HG03439 (cell line): ENCODE data around the gene SLC47A1.
"Not testable (repeated sequence)": the region's sequence is repeated elsewhere in the genome, so short reads cannot be mapped to it uniquely, and the experiment has no call there.

ENCODE experiments used
- ATAC-seq: cut with Tn5 transposase; IDR thresholded peaks from one replicate; pipeline ENCODE4 v1.9.1; 2021; ENCODE audit warnings: mild to moderate bottlenecking, moderate library complexity; ENCODE audit not compliant: unreplicated experiment

The SLC47A1 gene

DNA sequence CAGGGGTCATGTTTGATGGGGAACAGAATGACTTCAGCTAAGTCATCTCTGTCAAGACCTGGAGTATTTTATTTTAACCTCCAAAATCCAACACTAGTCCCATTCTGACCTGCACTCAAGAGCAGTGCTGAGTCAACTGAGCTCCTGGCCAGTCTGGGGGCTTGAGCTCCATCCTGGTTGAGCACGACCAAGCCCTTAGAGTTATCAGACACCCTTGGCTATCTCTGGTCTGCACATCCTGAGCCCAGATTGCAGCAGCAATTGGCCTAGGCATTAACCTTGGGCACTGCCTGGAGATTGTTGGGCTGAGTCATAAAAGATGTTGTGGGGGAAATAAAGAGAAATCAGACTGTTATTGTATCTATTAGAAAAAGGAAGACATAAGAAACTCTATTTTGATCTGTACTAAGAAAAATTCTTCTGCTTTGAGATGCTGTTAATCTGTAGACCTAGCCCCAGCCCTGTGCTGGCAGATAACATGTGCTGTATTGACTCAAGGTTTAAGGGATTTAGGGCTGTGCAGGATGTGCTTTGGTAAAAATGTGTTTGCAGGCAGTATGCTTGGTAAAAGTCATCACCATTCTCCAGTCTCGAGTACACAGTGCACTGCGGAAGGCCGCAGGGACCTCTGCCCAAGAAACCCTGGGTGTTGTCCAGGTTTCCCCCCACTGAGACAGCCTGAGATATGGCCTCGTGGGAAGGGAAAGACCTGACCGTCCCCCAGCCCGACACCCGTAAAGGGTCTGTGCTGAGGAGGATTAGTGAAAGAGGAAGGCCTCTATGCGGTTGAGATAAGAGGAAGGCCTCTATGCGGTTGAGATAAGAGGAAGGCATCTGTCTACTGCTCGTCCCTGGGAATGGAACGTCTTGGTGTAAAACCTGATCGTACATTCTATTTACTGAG, 14.0 kb upstream of the SLC47A1 start:
- not testable (repeated sequence) for ATAC-seq

DNA sequence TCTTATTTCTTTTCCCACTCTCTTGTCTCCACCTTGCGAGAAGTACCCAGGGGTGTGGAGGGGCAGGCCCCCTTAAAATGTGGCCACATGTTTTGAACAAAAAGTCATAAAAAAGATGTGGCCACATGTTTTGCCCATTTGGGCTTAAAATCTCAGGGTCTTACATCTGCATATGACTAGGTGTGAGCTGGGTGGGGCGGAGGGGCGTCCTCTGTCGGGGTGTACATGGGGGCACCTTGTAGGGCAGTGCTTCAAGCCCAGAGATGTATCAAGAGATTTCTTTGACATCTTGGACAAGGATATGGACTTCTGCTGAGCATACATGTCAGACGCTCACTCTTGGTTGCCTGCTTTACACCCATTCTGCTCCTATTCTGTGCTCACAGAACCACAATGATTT, 13.0 kb upstream of the SLC47A1 start:
- no peak for ATAC-seq

- ATAC-seq: no peak
Measured at GRCh38 chr17:19523690-19524089, 10.0 kb upstream of the SLC47A1 start.

DNA sequence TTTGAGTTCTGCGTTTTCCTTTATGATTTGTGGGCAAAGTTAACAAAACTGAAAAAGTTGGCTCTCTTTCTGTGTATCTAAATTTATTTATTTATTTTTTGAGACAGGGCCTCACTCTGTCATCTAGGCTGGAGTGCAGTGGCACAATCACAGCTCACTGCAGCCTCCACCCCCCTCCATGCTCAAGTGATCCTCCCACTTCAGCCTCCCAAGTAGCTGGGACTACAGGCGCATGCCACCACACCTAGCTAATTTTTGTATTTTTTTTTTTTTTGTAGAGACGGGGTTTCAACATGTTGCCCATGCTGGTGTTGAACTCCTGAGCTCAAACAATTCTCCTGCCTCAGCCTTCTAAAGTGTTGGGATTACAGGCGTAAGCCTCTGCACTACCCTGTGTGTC, 6.7 kb upstream of the SLC47A1 start:
- ATAC-seq: not testable (repeated sequence)

DNA sequence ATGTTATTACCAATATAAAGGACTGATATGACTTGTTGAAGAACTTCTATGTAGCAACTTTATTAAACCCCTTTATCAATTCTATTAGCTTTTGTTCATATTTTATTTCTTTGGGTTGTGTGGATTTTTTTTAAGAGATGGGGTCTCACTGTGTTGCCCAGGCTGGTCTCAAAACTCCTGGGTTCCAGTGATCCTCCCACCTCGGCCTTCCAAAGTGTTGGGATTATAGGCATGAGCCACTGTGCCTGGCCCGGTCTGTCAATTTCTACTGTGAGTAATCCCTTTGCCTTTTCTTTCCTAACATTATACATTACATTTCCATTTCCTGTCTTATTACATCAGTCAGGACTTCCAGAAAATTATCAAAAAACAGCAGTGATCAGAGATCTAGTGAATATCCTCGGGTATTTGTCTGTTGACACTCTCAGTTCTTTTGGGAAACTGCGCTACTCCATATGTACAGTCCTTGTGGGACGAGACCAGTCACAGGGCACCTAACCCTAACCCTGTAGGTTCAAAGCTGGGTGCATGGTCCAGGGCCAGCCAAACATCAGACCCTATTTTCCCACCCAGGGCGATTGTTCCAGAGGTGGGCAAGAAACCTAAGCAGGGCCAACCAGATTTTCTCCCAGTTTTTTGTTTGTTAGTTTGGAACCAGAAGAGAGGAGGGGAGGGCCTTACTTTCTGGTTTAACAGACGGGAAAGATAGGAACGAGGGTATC, 1.7 kb upstream of the SLC47A1 start:
- no peak for ATAC-seq

- ATAC-seq: no peak
Measured at GRCh38 chr17:19533036-19533717, 477 bp upstream of the SLC47A1 start.

DNA sequence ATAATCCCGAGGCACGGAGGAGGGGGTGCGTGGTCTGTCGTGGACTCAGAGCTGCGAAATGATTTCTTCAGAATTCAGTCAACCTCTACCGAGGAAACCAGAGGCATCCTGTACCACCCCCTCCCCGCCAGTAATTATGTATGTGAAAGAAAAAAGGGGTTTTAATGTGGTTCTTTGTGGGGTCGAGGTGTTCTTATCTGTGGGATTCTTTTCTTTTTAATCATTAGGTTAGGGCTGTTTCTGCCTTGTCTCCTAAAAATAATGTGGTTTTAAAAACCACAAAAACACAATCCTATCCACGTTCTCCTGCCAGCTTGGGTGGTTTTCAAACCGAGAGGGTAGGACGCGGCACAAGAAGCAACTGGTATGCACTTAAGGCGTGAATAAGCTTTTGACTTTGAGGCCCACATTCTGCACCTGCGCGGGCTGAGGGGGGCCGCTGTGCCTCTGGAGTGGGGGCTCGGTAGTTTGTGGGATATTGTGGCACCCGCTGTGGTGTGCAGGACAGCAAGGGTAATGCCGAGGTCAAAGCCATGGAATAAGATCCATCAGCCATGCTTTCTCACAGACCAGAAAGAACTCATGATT, 1.0 kb downstream of the SLC47A1 start:
- no peak for ATAC-seq

DNA sequence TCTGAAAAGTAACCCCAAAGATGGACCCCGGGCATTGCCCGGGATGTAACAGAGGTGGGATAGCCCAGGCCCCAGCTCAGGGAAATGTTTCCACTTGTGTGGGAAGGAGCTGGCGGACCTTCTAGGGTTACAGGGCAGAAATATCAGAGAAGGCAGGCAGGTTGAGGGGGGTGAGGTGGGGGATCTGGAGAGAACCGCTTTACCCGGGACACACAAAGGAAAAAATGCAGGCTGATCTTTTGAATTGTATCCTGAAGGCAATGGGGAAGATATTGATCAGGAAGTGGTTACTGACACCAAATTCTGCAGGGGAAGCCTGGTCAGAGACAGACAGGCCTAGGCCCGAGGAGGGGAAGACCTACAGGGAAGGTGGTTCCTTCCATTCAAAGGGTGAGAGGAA, 3.5 kb downstream of the SLC47A1 start:
- no peak for ATAC-seq

DNA sequence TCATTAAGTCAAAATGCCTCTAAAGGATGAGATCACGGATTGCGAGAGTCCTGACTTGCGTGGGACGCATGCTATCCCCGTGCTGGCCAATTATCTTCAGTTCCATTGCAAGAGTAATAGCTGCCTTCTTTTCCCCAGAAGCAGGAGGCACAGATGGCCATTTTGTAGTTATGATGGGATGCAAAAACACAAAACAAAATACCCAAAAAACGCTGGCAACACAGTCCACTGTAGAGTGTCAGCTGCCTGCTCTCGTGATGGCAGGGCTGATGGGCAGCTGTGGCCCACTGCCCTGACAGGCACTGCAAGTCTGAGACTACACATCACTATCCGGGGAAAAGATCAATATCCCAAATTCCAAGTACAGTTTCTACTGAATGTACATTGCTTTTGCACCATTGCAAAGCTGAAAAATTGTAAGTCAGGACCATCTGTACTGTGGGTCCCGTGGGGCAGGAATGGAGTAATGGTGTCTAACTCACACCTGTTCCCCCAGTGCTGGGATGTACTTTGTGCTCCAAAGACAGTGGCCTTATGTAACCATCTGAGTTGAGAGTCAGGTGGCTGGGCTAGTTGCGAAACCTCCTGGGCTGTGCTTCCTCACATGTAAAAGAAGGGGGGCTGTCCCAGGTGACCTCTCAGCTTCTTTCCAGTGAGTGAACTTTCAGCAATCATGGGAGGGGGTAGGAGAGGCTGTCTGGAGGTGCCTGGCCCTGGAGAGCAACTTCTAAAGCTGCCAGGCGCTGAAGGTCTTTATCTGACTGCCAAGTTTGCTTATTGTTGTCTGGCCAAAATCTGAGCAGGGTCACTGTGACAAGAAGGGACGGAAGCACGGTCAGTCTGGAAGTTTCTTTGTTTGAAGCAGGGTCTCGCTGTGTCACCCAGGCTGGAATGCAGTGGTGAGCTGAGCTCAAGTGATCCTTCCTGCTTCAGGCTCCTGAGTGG, 4.7 kb downstream of the SLC47A1 start:
- no peak for ATAC-seq

DNA sequence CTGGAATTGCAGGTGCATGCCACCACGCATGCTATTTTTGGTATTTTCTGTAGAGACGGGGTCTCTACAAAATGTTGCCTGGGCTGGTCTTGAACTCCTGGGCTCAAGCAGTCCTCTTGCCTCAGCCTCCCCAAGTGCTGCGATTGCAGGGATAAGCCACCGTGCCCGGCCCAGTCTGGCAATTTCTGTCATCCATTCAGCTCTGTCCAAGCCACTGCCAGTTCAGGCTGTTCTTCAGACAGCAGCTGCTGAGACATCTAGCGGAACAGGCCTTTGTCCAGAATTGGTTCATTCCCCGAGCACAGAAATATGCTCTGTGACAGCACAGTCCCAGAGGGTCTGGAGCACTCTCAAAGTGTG, 5.4 kb downstream of the SLC47A1 start:
- no peak for ATAC-seq

DNA sequence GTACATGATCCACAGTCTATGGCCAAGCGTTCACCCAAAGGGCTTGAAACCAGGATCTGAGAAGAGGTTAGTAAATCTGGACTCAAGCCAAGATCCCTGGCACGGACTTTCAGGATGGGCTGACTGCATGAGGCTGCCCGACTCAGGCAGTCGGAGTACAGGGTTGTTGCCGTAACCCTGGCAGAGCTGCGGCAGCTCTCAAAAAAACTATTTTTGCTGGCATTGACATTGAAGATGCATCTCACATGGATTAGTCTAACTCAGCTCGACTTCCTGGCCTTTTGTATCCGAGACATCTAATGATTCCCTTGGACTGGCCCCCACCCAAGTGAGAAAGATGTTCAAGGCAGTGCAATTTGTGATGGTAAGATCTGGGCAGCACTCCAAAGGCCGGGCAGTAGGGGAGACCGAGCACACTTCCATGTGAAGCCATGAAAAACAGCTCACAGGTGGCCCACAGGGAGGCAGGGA, 6.2 kb downstream of the SLC47A1 start:
- ATAC-seq: no peak

DNA sequence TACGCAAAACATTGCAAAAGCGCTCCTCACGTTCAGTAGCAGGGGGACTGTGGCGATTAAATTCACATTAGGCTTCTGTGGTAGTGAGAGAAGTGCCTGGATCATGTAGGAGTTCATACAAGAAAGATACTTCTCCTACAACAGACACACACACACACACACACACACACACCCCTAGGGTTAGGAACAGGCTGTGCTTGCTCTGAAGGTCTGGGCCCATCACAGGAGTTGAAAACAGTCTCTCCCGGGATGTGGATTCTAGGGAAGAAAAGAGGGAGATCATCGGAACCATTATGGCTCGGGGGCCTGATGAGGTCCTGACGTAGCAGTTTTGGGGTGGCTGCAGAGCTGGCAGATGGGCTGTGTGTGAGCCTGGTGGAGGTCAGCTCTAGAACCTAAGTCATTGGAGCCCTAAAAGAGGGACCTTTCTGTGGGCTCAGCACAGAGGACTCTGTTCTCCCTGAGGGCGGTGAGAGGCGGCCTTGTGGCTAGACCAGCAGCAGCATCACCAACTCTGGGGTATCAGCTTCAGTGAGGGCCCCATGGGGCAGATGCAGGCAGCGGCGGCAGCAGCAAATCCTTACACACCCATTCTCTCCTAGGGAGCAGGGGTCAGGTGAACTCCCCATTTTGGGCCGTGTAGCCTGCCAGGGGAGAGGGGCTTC, 7.2 kb downstream of the SLC47A1 start:
- no peak for ATAC-seq

- no peak for ATAC-seq
Measured at GRCh38 chr17:19541445-19541844, 7.8 kb downstream of the SLC47A1 start.

DNA sequence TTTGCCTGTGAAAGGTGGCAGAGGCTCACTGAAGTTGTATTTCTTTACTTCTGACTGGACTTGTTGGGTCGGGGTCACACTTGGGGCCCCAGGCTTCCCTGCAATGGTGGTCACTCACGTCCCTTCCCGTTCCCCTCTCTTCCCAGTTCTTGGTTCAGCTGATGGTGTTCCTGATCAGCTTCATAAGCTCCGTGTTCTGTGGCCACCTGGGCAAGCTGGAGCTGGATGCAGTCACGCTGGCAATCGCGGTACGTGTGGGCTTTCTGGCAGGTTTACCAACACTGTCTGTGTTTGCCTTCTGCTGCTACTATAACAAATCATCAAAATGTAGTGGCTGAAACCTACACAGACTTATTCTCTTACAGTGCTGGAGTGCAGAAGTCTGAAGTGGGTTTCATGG, 8.6 kb downstream of the SLC47A1 start:
- ATAC-seq: no peak

DNA sequence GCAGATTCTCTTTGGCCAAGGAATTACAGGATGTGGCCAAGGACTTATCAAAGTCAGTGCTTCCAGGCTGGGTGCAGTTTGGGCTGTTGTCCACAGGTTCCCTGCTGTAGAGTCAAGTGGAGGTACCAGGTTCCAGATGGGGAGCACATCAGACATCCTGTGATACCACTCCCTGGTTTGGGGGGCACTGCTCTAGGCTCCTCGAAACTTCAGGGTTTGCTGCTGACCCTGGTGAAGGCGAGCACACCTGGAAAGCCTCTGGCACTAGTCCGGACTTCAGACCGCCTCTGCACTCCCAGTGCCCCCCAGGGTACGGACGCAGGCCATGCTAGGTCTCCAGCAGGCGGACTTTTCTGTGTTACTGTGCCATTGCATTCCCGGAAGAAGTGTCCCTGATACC, 10.7 kb downstream of the SLC47A1 start:
- no peak for ATAC-seq

DNA sequence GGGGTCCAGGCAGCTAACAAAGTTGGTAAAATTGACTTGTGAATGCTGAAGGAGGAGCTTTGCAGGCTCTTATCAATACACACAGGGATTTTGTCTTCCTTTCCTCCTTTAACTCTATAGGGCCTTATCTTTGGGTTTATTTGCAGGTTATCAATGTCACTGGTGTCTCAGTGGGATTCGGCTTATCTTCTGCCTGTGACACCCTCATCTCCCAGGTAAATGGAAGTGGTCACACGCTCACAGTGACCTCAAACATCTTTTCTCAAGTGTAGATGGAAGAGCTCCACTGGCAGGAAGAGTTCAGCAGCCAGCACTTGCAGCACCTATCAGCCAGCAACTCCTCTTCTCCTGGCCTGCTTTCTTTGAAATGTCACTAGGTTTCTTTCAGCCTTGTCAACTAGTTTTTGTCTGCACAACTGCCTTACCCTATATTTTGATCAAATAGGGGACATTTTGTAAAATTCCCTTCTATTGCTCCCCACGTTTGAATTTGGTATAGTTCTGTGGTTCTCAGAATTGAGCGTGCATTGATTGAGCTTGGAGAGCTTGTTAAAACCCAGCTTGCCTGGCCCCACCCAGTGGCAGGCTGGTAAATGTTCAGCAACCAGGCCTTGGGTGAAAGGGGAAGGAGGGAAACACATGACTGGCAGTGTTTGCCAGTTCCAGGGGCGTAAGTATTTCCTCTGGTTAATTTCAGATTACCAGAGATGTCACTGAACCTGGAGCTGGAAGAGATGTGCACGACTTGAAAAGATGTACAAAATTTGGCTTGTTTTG, 12.8 kb downstream of the SLC47A1 start:
- no peak for ATAC-seq

DNA sequence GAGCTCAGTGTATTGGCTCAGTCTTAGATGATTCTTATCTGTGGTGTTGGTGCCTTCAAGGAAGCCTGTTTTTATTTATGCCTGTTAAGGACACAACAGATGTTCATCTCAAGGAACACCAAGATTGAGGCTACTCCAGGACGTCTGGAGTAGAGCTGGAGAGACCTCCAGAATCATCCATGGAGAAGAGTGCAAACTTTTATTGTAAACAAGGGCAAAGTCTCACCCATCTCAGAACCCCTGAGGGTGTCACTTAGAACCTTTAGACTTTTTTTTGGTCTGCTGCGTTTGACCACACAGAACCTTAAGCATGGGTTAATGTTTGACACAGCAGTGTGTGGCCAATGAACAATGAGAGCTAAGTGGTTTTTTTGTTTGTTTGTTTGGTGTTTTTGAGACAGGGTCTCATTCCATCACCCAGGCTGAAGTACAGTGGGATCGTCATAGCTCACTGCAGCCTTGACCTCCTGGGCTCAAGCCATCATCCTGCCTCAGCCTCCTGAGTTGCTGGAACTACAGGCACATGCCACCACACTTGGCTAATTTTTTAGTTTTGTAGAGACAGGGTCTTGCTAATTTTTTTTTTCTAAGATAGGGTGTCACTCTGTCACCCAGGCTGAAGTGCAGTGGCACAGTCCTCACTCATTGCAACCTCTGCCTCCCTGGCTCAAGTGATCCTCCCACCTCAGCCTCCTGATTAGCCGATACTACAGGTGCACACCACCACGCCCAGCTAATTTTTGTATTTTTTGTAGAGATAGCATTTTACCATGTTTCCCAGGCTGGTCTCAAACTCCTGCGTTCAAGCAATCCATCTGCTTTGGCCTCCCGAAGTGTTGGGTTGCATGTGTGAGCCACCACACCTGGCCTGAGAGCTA, 16.3 kb downstream of the SLC47A1 start:
- ATAC-seq: no peak

DNA sequence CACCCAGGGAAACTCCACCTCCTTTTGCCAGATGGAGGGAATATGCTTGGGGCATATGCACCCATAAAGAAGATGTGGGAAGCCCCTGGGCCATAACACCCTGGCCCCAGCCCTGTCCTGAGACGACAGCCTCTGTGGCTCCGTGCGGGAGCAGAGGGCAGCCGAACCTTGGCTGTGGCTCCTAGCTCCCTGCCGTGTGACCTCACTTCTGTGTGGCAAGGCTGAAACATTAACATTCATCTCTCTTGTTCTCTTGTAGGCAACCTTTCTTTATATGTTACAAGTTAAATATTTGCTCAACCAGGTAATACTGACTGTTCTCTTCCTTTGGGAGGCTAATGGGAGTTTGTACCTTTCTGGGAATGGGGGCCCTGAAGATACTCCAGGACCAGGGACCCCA, 17.5 kb downstream of the SLC47A1 start:
- no peak for ATAC-seq
